T-helper 1 cell treated with Interleukin-12 subunit alpha and Interleukin-12 subunit beta and Interleukin-4 antibody, amounts not matched to agents 30 ng/mL and 1 ng/mL, for 36 hours (primary cell): Measurements from ENCODE around the gene PRKCD. TPM values are rescaled to one million over a fixed set of nuclear protein-coding genes. Genes with fewer than 3 reads are reported as not detected.

ENCODE experiments used
- intact Hi-C: fragments of 100-400 bp; cut with micrococcal nuclease; formaldehyde crosslinking; loops from one replicate; pipeline ENCODE4 v1.15.1; 2024
- total RNA-seq: library from RNA; stranded (reverse); gene quantifications from 2 replicates; pipeline ENCODE4 v1.2.3, GENCODE V29; 2022

PRKCD gene
- total RNA-seq, 1 donor from 2014 or later = 27.5 TPM

DNA sequence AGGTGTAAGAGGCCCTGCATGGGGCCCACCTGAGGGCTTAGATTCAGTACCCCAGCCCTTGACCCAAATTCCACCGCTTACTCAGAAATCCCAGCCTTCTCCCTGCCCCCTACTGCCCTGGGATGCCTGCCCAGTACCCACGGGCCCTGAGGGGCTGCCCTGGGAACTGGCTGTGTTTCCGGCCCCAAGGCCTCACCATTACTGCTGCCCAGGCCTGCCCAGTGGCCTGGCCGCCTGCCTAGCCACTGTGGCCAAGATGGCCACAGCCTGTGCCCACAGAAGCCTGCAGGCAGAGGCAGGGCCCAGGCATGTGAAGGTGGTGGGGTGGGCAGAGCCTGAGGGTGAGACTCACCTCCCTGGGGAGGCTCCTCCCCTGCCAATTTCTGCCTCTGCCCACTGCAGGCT is 6.1 kb upstream of the PRKCD start:
- intact Hi-C loops = no loop called here

DNA sequence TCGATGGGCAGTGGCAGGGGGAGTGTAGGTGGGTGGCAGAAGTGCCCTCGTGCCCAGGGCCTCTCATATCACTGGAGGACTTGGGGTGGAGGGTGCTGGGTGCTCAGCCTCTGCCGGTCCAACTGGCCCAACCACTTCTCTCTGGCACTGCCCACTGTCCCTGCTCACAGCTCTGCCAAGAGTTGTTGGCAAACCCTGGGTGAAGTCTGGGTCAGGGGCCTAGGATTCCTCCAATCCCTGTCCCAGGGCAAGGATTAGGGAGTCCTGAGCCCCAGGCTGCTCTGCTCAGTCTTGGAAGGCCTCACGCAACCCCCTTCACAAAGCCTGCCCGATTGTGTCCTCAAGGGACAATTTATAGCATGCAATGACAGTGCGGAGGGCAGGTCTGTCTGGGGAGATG is 5.2 kb upstream of the PRKCD start:
- intact Hi-C loops = no loop called here

DNA sequence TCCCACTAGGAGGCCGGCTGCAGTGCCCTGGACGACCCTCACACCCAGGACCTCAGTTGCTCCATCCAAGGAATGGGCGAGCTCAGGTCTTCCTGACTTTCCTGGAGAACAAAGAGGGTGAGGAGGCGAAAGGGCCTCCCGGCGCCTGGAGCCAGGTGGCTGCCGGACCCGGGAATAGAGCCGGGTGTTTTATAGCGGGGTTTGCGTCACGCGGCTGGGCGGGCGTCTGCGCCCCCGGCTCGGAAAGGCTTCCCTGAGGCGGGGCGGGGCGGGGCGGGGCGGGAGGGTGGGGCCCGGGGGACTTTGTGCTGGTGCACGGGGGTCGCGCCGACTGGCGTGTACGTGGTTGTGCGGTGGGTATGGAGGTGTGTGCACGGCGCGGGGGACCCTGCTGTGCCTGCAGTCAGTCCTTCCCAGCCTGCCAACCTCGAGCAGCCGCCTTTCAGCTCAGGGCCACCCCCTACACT is 4.6 kb upstream of the PRKCD start:
- intact Hi-C loops = no loop called here

DNA sequence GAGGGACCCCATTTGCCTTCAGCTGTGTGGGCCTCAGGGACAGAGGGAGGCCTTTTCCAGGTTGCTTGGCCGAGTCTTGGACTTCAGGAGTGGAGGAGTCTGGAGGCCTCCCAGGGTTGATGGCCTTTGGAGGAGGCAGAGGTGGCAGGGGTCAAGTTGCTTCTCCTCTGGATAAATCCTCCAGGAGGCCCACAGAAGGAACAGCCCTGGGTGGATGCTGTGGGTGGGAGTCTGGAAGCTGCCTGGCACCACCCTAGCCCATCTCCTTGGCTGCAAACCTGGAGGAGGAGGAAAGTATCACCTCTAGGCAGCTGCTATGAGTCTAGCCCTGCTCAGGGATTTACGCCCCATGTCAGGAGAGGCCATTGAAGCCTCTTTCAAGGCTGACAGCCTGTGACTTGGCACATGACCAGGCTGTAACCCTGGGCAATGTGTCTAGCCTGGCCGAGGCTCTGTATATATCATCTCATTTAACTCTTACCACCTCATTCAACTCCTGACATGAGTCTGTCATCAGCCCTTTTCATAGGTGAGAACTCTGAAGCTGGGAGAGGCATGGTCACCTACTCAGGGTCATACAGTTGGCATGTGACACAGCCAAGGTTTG is 2.9 kb upstream of the PRKCD start:
- intact Hi-C loops = no loop called here

DNA sequence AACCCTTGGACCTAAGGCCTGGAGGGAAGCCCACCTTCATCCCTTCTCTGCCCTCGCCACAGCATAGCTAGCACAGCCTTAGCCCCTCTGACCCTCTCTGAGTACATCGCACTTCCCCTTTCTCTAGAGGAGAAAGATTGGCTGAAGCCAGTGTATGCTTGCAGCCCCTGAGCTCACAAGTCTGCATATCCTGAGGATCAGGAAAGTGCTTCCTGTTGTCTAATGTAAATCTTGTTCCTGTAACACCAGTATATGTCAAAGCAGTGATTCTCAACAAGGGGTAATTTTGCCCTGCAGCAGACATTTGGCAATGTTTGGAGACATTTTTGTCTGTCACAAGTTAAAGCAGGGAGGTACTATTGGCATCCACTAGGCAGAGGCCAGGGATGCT is 2.2 kb upstream of the PRKCD start:
- intact Hi-C loops = no loop called here

DNA sequence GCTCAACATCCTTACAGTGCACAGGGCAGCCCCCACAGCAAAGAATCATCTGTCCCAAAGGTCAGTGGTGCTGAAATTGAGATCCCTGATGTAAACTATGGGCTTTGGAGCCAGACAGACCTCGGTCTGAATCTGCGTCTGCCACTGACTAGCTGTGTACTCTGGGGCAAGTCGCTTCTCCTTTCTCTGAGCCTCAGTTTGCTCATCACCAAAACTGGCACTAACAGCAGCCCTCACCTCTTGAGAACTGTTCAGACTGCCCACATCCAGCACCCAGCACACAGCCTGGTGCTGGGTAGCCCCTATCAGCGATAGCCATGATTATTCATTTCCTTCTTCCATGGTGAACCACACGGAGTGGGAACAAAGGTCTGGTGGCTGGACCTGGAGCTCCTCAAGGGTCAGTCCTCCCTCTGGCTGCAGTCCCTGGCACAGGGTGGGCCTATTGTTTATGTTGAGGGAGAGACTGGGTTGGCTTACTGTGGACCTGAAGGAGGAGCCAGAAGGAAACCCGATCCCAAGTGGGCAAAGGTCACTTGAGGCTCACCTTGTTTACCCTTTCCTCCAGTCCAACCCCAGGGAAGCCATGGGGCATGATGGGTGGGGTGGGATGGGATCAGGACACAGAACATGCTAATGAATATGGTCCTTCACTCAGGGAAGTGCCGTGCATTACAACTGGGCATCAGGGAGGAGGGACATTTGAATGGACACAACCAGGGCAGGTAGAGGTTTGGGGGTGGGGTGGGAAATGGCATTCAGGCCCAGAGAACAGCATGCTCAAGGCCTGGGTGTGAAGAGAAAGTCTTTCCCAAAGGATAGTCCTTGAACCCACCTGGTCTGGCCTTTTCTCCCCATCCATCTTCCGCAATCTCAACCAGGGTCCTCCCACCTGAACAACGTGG is 1.6 kb upstream of the PRKCD start:
- intact Hi-C loops = loop anchor here (1.0 to 5.0 kb wide), 4 partner anchors 37 to 262 kb away; partner anchors contain the start of genes SFMBT1 and STIMATE

DNA sequence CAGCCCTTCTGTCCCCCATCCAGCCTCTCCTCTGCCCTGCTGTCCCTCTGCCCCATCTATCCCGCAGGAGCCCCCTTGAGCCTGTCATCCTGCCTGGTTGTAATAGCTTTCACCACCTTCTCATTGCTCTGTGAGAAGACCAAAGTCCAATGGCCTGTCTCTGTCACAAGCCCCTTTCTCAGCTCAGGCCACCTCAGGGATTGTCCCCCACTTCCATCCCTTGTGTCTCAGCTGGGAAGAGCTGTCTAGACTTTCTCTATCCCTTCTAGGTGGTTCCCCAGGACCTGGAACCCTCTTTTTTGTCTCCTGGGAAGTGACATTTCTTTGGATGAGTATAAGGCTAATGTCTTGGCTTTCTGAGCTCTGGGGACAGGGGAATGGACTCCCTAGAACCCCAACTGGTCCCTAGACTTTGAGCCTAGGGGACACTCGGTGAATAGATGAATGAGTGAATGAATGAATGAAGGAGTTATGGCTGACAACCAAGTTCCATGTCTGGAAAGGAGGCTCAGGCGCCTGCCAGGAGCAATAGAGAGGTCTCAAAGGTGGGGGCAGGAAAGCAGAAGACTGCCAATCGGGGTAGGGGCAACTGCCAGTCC is 849 bp upstream of the PRKCD start:
- intact Hi-C loops = loop anchor here (1.0 to 5.0 kb wide), 4 partner anchors 37 to 263 kb away; partner anchors contain the start of genes SFMBT1 and STIMATE

DNA sequence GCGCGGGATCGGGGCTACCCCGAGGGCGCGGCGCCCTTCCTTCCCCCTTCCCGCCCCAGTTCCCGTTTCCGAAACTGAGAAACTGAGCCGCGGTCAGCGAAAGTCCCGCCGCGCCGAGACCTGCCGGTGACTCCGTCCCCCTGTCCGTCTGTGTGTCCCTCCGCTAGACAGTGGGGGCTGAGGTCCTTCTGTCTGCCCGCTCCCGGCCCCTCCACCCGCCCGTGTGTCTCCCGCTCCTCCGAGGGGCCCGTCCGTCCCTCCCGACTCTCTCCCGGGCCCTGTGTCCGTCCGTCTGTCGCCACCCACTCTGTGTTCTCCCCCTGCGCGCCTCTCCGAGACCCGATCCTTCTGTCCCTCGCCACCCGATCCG is 426 bp downstream of the PRKCD start:
- intact Hi-C loops = loop anchor here (1.0 to 5.0 kb wide), 4 partner anchors 31 to 264 kb away; partner anchors contain the start of genes RFT1, SFMBT1 and STIMATE

DNA sequence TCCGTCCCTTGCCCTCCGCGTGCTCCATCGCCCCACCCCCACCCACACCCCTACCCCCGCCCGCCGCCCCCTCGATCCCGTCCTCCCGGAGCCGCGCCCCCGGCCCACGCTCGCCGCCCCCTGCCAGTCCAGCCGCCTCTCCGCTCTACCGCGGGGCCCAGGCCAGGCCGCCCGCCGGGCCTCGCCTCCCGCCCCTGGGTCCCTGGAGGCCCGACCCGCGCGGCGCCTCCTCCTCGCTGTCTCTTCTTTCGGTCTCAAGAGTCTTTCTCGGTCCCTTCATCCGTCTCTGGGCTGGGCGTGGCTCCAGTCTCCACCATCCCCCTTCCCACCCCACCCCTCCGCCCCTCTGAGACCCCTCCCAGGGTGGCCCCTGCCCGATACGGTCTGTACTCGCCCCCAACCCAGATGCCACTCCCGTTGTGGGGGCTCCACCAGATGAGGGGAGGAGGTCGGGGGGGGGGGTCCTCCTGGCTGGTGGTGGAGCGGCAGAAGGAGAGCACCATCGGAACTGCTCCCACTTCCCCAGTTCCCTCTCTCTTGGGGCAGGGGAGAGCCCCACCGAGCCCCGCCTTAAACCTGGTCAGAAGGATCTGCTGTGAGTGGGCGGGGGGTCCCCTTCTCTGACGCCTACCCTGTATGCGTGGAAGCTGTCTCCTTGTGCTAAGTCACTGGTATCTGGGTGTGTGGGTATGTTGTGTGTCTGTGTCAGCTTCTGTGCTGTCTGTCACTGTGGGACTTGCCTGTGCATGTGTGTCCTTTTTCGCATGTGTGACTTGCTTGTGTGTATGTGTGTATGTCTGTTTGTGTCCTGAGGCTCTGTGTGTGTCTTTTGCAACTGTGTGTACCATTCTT is 1.0 kb downstream of the PRKCD start:
- intact Hi-C loops = loop anchor here (1.0 to 5.0 kb wide), 7 partner anchors 8 to 265 kb away; partner anchors contain the start of genes DCP1A, RFT1, SFMBT1 and STIMATE

DNA sequence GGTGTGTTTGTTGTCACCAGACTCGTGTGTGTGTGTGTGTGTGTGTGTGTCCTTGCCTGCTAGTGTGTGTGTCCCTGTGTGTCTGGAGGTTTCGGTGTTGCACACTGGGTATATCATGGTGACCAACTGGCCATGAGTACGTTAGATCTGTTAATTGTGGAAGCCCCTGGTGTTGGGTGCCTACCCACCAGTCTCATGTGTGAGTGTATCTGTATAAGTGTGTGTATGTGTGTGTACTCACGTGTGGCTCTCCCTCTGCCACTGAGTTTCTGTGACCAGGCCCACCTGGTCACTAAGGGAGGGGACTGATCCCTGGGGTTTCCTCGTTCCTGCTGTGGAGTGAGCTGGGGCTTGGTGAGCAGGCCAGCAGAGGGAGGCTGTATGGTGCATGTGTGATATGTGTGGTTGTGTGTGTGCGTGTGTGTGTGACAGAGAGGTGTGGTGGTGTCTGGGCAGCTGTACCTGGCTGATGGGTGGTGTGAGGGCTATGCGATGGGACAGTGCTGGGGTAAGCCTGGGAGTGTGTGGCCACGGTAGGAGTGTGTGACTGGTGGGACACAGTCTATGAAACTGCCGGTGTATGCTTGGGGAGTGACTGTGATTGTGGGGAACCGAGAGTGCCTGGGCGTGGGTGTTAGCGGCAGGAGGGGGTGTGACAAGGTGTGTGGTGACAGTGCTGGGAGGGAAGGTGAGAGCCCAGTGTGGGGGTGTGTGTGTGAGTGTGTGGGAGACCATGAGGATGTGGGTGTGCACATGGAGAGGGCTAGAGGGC is 1.8 kb downstream of the PRKCD start:
- intact Hi-C loops = loop anchor here (1.0 to 5.0 kb wide), 5 partner anchors 7 to 266 kb away; partner anchors contain the start of genes DCP1A and STIMATE

DNA sequence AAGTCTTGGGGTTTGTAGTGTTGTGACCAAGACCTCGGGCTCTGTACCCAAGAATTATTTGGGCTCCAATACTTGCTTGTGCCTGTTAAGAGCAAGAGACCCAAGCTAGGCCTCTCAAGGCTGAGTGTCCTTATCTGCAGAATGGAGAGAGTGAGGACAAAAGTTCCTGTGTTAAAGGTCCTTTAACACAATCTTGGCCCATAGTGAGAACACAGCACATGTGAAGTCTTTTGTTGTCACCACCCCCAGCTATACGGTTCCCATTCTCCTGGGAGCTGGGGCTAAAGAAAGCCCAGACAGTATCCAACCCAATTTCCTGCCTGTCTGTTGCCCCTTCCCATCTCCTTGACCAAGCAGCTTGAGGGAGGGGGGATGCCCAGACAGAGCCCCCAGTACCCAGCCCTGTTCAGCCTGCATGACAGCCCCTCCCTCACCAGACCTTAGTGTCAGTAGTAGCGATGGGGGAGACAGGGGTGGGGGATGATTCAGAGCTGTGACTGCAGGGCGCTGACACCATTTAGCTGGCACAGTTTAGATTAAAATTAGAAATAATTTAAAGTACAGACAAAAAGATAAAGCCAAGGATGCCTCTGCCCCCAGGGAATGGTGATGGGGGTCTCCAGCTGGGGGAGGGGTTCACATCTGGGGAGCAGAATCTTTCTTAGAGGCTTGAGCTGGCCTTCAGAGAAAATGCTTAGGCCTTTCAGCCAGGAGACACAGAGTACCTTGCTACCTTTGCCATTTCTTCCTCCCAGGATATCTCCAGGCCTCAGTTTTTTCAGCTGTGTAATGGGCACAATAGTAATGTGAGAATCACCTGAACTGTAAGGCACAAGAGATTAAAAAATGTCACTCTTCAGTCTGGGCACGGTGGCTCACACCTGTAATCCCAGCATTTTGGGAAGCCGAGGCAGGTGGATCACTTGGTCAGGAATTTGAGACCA is 2.7 kb downstream of the PRKCD start:
- intact Hi-C loops = loop anchor here (1.0 to 5.0 kb wide), 4 partner anchors 49 to 266 kb away; partner anchors contain the start of genes DCP1A and STIMATE

DNA sequence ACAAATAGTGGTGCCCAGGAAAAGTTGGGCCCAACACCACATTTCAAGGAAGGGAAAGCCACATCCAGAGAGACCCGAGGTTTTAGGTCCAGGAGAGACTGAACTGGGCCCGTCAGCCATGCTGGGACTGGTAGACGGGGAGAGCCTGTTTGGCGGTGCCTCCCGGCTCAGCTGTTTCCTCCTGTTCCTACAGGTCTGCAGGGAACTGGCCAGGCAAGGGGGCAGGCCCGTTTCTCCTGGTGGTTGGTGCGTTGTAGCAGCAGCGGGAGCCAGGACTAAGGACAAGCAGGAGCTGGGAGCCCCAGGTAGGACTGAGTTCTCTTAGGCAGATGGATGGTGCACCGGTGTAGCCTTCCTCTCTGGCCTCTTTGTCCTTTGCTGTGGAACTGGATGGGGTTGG is 3.9 kb downstream of the PRKCD start:
- intact Hi-C loops = loop anchor here (5.0 kb wide), 1 partner anchor 268 kb away; the partner anchor contains the start of gene STIMATE

DNA sequence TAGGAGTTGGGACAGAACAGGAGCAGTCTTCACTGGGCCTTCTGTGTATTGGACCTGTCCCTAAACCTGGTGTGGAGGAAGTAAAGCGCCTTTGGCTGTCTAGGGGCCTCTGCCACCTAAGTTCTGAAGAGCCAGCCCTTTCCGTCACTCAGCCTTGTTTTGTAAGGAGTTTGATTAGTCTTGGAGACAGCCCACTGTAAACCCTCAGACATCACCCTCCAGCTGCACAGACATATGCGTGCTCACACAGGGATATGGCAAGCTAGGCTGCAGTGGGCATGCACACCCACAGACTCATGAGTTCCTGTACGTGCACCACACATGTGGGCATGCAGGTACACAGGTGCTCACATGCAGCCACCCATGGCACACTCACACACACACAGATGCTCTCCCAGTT is 5.2 kb downstream of the PRKCD start:
- intact Hi-C loops = no loop called here

DNA sequence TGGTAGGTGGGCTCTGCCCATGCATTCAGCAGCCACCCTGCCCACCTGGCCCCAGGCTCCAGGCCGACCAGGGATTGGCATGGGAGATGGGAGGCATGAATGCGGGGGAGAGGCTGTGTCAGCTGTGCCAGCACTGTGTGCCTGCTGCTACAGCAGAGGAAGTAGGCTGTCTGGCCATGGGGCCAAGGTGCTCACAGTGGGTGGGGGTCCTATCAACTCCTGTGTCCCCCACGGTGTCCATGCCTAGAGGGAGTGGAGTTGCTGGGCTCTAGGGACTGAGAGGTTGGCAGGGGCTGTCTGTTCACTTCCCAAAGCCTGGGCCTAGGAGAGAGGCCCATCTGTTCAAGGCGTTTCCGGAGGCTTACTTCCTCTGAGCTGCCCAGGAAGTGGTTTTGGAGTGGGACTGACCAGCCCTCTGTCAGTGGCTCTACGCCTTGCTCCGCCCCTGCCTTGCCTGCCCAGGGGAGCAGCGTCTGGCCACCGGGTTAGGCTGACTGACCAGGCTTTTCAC is 5.8 kb downstream of the PRKCD start:
- intact Hi-C loops = no loop called here

DNA sequence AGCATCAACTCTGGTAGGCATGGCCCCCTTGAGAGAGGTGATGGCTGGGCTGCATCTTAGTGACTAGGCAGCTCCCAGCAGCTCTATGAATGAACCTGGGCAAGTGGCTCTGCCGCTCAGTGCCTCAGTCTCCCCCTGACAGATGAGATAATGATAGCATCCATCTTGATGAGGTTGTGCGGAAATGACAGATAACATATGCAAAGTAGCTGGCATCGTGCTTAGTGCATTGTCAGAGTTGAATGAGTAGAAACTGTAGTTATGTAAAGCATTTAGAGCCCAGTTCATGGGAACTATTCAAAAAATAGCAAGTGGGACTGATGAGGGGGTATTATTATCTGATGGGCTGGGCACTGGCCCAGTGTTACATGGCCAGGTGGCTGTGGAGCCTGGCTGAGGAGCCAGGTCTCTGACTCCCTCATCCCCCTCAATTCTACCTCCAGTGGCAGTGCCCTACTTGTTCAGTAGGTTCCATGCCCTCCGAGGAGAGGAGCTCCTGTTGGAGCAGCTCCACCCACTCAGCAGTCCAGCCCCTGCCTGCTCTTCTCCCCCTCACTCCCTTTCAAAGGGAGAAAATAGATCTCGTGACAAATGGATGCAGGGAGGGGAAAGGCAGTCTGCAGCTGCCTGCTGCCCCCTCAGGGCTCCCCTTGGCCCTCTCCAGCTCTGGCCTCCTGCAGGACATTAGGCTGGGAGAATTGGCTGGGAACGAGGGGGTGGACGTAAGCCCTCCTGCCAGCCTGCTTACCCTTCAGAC is 6.6 kb downstream of the PRKCD start:
- intact Hi-C loops = no loop called here

DNA sequence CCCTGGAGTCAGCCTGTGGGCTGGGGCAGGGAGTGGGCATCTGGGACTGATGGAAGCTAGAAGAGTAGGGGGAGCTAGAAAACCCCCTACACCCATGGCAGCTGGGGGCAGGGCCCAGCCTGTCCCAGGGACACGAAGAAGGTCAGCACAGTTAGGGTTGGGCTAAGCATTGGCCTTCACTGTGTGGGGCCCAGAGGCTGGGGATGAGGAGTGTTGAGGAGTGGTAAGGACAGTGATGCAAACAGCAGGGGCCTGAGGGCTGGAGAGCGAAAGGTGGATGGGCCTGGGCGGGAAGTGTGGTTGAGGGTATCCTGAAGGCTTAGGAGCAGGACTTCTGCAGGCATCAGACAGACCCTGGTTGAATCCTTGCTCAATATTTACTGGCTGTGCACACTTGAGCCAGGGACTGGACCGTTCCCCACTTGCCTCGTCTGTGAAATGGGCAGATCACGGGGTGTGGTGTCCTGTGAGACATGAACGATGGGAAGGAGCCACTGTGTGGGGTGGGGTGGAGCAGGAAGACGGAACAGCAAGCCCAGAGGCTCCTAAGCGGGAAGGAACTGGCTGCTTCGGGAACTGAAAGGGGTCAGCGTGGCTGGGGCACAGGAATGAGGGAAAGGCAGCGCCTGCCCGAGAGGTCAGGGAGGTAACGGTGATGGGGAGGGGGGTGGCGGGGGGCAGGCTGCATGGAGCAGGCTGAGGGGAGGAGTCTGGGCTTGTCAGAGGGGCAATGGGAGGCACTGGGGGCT is 7.3 kb downstream of the PRKCD start:
- intact Hi-C loops = no loop called here
